TTC549 (cell line): ENCODE measurements around the gene PRR14.
"Not testable (repeated sequence)": the region's sequence is repeated elsewhere in the genome, so short reads cannot be mapped to it uniquely, and the experiment has no call there.

Source experiments
- FAIRE-seq: peaks from 2 replicates; lab custom pipeline; 2012; peaks lifted over from hg19 to GRCh38; lab: Jason Lieb, UNC

The PRR14 gene

DNA sequence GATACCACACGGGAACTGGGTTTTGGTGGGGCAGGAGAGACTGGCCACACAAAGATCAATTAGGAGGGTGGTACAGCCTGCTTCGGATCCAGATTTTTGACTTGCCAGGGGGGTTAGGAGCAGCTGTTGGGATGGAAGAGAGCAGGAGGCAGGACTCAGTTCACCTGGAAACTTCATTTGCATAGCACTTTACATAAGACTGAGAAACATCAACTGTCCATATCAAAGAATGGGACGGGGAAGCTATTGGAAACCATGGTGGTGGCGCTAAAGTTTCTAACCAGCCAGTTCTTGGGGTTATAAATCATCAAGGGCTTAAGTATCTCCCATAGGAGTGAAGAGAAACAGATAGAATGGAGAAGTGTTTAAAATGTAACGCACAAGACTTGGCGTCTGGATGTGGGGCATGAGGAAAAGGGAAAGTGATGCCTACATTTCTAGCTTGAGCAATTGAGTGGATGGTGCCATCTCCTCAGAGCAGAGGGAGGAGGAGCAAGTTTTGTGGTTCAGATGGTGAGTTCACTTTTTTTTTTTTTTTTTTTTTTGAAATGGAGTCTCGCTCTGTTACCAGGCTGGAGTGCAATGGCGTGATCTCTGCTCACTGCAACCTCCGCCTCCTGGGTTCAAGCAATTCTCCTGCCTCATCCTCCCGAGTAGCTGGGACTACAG, 41.8 kb downstream of the PRR14 start:
- no peak for FAIRE-seq

DNA sequence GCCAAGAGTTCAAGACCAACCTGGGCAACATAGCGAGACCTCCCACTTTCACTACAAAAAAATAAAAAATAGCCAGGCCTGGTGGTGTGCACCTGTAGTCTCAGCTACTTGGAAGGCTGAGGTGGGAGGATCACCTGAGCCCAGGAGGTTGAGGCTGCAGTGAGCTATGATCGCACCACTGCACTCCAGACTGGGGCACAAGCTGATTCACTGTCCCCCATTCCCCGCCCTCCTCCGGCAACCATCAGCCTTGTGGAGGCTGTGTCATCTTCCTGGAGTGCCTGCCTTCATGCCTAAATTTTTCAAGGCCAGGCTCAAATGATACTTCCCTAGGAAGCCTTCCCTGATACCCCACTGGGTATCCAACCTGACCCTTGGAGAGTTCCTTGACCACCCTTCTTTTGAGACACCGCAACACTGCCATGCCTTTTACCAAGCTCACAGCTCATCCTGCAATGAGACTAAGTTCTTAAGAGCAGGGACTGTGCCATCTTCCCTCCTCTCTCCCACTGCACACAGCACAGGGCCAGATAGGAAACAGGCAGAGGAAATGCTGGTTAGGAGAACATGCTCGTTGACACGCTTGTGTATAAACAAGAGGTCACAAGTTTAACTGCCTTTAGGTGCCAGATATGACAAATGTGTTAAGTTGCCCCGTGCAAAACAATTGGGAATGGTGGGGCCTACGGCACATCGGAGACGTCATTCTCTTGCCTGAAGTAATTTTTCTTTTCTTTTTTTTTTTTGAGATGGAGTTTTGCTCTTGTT, 44.4 kb downstream of the PRR14 start:
- FAIRE-seq = no peak

- not testable (repeated sequence) for FAIRE-seq
These were observed 45.9 kb downstream of the PRR14 start for GRCh38 chr16:30696646-30697045.

DNA sequence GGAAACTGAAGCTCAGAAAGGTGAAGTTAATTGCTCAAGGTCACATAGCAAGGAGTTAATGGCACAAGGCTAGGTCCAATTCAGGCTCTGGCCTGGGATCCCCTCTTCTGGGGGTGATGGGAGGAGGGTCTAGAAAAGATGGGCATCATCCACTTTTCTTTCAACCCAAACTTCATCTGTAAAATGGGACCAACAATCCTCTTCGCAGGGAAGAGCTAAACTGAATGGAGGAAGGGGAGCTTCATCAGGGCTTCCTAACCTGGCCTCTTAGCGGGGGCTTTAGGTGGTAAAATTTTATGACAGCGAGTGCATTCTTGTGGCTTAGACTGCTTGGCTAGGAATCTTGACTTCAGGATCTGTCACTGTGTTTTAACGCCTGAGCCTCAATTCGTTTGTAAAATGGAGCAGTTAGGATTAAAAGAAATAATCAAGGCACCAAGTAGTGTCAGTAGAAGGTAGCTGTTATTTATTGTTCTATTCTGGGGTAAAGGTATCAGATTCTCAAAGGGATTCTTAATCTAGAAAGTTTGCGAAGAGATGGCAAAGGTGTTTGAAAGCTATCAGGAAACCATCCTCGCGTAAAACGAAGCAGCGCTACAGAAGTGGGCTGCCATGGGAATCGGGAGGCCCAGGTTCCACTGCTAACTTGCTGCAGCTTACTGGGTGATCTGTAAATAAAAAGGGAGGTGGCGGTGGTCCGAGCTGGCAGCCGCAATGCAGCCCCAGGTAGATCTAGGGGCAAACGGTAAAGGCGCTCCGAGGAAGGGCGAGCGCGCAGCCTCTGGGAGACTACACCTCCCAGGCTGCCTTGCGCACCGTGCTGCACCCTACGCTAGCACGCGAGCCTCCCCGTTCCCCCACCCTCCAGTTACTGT, 46.7 kb downstream of the PRR14 start:
- FAIRE-seq = no peak

DNA sequence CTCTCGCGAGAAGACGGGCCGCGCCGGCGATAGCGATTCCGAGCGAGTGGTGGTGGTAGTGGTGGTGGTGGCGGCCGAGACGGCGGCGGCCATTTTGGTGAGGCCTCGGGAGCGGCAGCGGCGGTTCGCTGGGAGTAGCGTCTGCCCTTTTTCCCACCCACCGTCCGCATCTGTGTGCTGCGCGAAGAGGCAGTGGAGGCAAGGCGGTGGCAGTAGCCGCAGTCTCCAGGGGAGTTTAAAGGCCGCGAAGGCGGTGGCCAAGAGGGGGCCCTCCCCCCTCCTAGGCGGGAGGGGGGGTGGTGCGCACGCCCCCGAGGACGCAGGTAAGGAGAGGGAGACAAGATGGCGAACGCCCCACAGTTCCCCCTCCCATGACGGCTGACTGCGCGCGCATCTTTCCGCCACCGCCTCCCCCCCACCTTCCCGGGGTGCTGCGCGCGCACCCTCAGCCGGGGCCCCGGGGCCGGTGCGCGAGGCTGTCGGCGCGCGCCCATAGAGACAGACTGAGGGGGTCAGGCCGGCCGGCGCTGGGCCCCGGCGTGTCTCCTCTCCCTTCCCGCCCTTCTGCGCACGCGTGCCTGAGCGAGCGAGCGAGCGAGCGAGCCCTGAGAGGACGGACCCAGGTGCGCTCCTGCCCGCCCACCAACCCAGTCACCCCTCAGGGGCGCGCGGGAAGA, 47.5 kb downstream of the PRR14 start:
- FAIRE-seq = no peak

DNA sequence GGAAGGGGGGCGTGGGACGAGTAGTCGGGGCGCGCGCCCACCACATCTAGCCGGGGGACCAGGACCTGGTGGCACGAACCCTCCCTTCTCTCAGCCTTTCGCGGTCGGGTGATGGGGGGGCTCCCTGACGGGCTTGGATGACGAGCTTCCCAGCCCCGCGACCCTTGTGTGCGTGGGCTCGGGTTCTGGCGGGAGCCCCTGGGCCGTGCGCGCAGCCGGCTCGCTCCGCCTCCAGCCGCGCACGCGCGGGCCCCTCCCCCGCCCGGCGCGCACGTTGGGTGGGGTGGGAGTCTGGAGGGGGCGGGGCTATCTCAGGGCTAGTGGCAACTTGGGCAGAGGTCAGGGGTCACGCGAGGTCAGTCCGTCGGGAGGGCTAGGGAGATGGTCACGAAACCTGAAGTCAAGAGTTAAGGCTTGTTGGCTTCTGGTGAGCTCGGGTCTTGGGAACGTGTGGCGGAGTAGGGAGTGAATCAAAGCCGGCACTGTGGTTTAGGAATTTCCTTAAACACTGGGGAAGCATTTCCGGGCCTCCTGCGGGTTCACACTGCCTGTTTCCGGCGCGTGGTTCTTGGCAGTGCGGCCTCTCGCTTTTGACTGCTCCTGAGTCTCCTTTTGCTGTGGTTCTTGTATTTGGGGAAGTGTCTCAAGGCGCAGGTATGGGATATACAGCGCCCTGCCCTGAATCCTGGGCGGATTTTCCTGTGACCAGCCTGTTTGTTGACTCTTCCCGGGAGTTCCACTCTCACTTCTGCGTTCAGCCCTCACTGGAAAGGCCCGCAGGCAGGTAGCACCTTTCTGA, 48.3 kb downstream of the PRR14 start, which contains the start of gene SRCAP:
SRCAP (plus strand) TSS at position 356 of the 799 bp plus-strand sequence. CDS start 1,654 bp downstream, outside the sequence.
- no peak for FAIRE-seq

DNA sequence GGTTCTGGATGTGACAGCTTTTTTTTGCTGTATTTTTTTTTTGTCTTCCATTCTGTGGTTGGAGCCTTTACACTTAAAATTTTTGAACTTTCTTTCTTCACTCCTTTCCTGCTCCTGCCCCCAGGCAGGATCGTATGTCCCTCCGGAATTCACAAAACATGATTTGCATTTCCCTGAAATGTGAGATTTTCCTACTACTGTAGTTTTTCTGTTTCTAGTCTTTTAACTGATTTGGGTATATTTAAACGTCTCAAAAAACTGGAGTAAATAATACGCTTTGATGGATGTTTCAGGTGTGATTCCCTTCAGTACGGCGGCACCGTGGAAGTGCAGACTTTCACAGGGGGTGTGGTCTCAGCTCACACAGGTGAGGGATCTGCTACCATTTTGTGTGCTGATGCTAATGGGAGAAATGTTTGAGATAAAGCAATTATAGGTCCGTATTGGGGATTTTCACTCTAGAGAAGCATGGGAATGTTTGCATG, 48.9 kb downstream of the PRR14 start:
- FAIRE-seq = no peak

DNA sequence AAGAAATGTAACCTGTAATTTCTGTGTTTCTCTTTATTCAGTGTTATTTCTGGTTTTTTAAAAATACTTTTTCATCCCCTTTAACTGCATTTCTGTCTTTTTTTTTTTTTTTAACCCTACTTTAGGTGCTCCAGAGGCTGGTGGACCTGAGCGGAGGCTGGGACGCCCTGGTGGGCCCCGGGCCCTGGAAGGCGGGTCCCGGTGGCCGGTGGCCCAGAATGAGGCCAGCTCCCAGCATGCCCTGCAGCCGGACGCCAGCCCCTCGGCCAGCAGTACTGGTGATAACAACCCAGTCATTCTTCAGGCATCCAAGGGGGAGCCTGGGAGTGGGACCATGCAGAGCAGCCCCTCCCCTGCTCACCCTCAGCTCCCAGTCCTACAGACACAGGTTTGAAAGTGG, 49.7 kb downstream of the PRR14 start:
- no peak for FAIRE-seq

DNA sequence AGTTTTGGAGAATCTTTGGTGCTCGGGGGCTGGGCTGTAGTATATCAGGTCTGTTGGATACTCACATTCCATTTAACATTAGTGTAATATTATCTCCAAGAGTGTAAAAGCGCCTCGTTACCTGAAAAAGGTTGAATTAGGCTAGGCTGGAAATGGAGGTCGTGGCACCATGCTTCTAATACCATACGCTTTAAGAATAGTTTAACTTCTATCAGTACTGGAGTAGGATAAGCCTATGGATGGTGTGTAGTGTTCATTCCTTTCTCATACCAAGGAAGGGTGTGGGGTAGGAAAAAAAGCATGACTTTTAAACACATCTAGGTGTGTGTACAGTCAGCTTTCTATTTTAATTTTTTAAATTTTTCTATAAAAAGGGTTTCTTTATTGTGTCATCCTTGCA, 50.2 kb downstream of the PRR14 start:
- no peak for FAIRE-seq

DNA sequence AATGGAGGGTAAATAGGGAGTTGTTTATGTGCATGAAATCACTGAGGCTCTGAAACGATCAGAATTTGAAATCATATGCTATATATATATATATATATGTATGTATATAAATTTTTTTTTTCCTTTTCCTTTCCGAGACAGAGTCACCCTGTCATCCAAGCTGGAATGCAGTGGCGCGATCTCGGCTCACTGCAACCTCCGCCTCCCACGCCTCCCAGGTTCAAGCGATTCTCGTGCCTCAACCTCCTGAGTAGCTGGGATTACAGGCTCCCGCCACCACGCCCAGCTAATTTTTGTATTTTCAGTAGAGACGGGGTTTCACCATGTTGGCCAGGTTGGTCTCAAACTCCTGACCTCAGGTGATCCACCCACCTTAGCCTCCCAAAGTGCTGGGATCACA, 52.3 kb downstream of the PRR14 start:
- FAIRE-seq = not testable (repeated sequence)

GRCh38 chr16:30703971-30704370, 53.2 kb downstream of the PRR14 start:
- FAIRE-seq = no peak
